Measurements from ENCODE around the gene SLC25A12.

GRCh38 chr2:171836146-171836910, 57.7 kb downstream of the SLC25A12 start:
- TF ChIP-seq POLR2AphosphoS5 (IDR thresholded peaks at IDR 0.05; ENCODE audit: low read depth, low read length) = no peak
- no peak for TF ChIP-seq POLR2A (IDR thresholded peaks at IDR 0.05; ENCODE audit: low read depth, low read length)
